ENCODE measurements around the gene ATP5MC2. TPM values are rescaled to one million over a fixed set of nuclear protein-coding genes. Genes with fewer than 3 reads are reported as not detected.

Gene ATP5MC2
- total RNA-seq, 2 donors from 2014 or later: 349 to 440 TPM

GRCh38 chr12:53626702-53627169, 49.1 kb downstream of the ATP5MC2 start:
- Mint-ChIP-seq H3K4me3 (peak overlapping the region; percentile 99 to 100), H3K27me3 (ENCODE audit: low read depth) (peaks cover 2% of the 10 kb centered on the region), H3K4me1 (ENCODE audit: low read depth) (peaks cover 37% of the 10 kb centered on the region), H3K36me3 (ENCODE audit: insufficient read depth in 2 of 2) (peaks cover 1 to 2% of the 10 kb centered on the region in 2 donors), H3K9me3 (no peaks in the 10 kb centered on the region), H3K27ac (peak overlapping the region; percentile 99)
- DNase-seq: no peak
- ATAC-seq (replicated peaks in 1 of 2): peak in 1 of 2 donors; percentile 0

- peaks cover 1 to 2% of the 10 kb centered on the region in 2 donors for H3K36me3 Mint-ChIP-seq (ENCODE audit: insufficient read depth in 2 of 2)
- H3K27ac Mint-ChIP-seq: peak within 1 kb of the TSS; percentile 99
- peak; percentile 98 to 99 for DNase-seq
- no peaks in the 10 kb centered on the region for H3K27me3 Mint-ChIP-seq (ENCODE audit: low read depth)
- no peaks in the 10 kb centered on the region for H3K9me3 Mint-ChIP-seq
- peak; percentile 97 for ATAC-seq (replicated peaks in 1 of 2)
- peaks cover 37% of the 10 kb centered on the region for H3K4me1 Mint-ChIP-seq (ENCODE audit: low read depth)
- H3K4me3 Mint-ChIP-seq: peak within 1 kb of the TSS; percentile 99 to 100
Measured at GRCh38 chr12:53625946-53626701, 49.8 kb downstream of the ATP5MC2 start, which contains the start of gene ATF7. Gene ATF7, minus strand, starts transcription at chr12:53626382. Its CDS starts 25,382 bp downstream, at chr12:53601000.

- H3K9me3 Mint-ChIP-seq: no peaks in the 10 kb centered on the region
- peaks cover 1 to 2% of the 10 kb centered on the region in 2 donors for H3K36me3 Mint-ChIP-seq (ENCODE audit: insufficient read depth in 2 of 2)
- no peaks in the 10 kb centered on the region for H3K27me3 Mint-ChIP-seq (ENCODE audit: low read depth)
- peak overlapping the region; percentile 99 for H3K27ac Mint-ChIP-seq
- peaks cover 37% of the 10 kb centered on the region for H3K4me1 Mint-ChIP-seq (ENCODE audit: low read depth)
- DNase-seq (no peak), ATAC-seq (replicated peaks in 1 of 2) (no peak)
- H3K4me3 Mint-ChIP-seq: peak overlapping the region; percentile 99 to 100
Measured at GRCh38 chr12:53625373-53625945, 50.4 kb downstream of the ATP5MC2 start.

- no peak for DNase-seq
- no peak for ATAC-seq (replicated peaks in 1 of 2)
- Mint-ChIP-seq H3K27ac (peak overlapping the region; percentile 99), H3K4me3 (peak overlapping the region; percentile 99 to 100), H3K27me3 (ENCODE audit: low read depth) (no peaks in the 10 kb centered on the region), H3K9me3 (no peaks in the 10 kb centered on the region), H3K36me3 (ENCODE audit: insufficient read depth in 2 of 2) (peaks cover 1 to 2% of the 10 kb centered on the region in 2 donors), H3K4me1 (ENCODE audit: low read depth) (peaks cover 37% of the 10 kb centered on the region)
Measured at GRCh38 chr12:53624956-53625355, 50.9 kb downstream of the ATP5MC2 start.

- peak overlapping the region; percentile 99 for H3K27ac Mint-ChIP-seq
Measured at GRCh38 chr12:53624458-53624857, 51.4 kb downstream of the ATP5MC2 start.

GRCh38 chr12:53623548-53624385, 52.1 kb downstream of the ATP5MC2 start:
- ATAC-seq (replicated peaks in 1 of 2) (no peak), DNase-seq (no peak)
- Mint-ChIP-seq H3K36me3 (ENCODE audit: insufficient read depth in 2 of 2) (peaks cover 1 to 2% of the 10 kb centered on the region in 2 donors), H3K4me3 (peak overlapping the region; percentile 99 to 100), H3K4me1 (ENCODE audit: low read depth) (peaks cover 39% of the 10 kb centered on the region), H3K9me3 (no peaks in the 10 kb centered on the region), H3K27me3 (ENCODE audit: low read depth) (no peaks in the 10 kb centered on the region), H3K27ac (peak overlapping the region; percentile 56)

More at GRCh38 chr12:53624458-53624857, 51.4 kb downstream of the ATP5MC2 start:
- H3K36me3 Mint-ChIP-seq (ENCODE audit: insufficient read depth in 2 of 2): peaks cover 1 to 2% of the 10 kb centered on the region in 2 donors
- DNase-seq (no peak), ATAC-seq (replicated peaks in 1 of 2) (no peak)
- peak overlapping the region; percentile 99 to 100 for H3K4me3 Mint-ChIP-seq
- no peaks in the 10 kb centered on the region for H3K9me3 Mint-ChIP-seq
- H3K27me3 Mint-ChIP-seq (ENCODE audit: low read depth): no peaks in the 10 kb centered on the region
- peaks cover 37% of the 10 kb centered on the region for H3K4me1 Mint-ChIP-seq (ENCODE audit: low read depth)

- DNase-seq (no peak), ATAC-seq (replicated peaks in 1 of 2) (no peak)
- H3K4me3 Mint-ChIP-seq: peak overlapping the region in 1 of 2 donors; percentile 100
- H3K36me3 Mint-ChIP-seq (ENCODE audit: insufficient read depth in 2 of 2): peaks cover 2% of the 10 kb centered on the region in 2 donors
- peaks cover 49% of the 10 kb centered on the region for H3K4me1 Mint-ChIP-seq (ENCODE audit: low read depth)
- H3K27me3 Mint-ChIP-seq (ENCODE audit: low read depth): no peaks in the 10 kb centered on the region
- H3K27ac Mint-ChIP-seq: no peak overlapping the region
- H3K9me3 Mint-ChIP-seq: no peaks in the 10 kb centered on the region
Measured at GRCh38 chr12:53622724-53623123, 53.2 kb downstream of the ATP5MC2 start.

GRCh38 chr12:53618275-53618674, 57.6 kb downstream of the ATP5MC2 start:
- H3K9me3 Mint-ChIP-seq: no peaks in the 10 kb centered on the region
- no peak for ATAC-seq (replicated peaks in 1 of 2)
- peak overlapping the region; percentile 73 to 96 for H3K4me3 Mint-ChIP-seq

GRCh38 chr12:53617700-53618099, 58.2 kb downstream of the ATP5MC2 start:
- Mint-ChIP-seq H3K36me3 (ENCODE audit: insufficient read depth in 2 of 2) (peaks cover 1 to 8% of the 10 kb centered on the region in 2 donors), H3K4me1 (ENCODE audit: low read depth) (peaks cover 34% of the 10 kb centered on the region), H3K27me3 (ENCODE audit: low read depth) (no peaks in the 10 kb centered on the region), H3K9me3 (no peaks in the 10 kb centered on the region), H3K4me3 (peak overlapping the region; percentile 73 to 96), H3K27ac (peak overlapping the region; percentile 93)
- DNase-seq: no peak
- no peak for ATAC-seq (replicated peaks in 1 of 2)

More at GRCh38 chr12:53618275-53618674, 57.6 kb downstream of the ATP5MC2 start:
- peak overlapping the region; percentile 93 for H3K27ac Mint-ChIP-seq
- H3K4me1 Mint-ChIP-seq (ENCODE audit: low read depth): peaks cover 34% of the 10 kb centered on the region
- no peak for DNase-seq
- H3K27me3 Mint-ChIP-seq (ENCODE audit: low read depth): no peaks in the 10 kb centered on the region
- peaks cover 1 to 8% of the 10 kb centered on the region in 2 donors for H3K36me3 Mint-ChIP-seq (ENCODE audit: insufficient read depth in 2 of 2)

GRCh38 chr12:53616950-53617349, 58.9 kb downstream of the ATP5MC2 start:
- Mint-ChIP-seq H3K36me3 (ENCODE audit: insufficient read depth in 2 of 2) (peaks cover 1 to 8% of the 10 kb centered on the region in 2 donors), H3K27ac (no peak overlapping the region), H3K9me3 (no peaks in the 10 kb centered on the region), H3K4me3 (peak overlapping the region in 1 of 2 donors; percentile 20), H3K4me1 (ENCODE audit: low read depth) (peaks cover 34% of the 10 kb centered on the region), H3K27me3 (ENCODE audit: low read depth) (no peaks in the 10 kb centered on the region)
- no peak for ATAC-seq (replicated peaks in 1 of 2)
- no peak for DNase-seq
